Keratinocyte (primary cell): ENCODE data around the gene RFTN1. TPM values are rescaled to one million over a fixed set of nuclear protein-coding genes. Genes with fewer than 3 reads are reported as not detected.

Source experiments
- DNase-seq: peaks from one replicate; pipeline ENCODE4 v3.0.0-alpha.2; 2011; ENCODE audit warnings: low read depth, missing footprints, low spot score
- FAIRE-seq: peaks from 2 replicates; lab custom pipeline; 2011; peaks lifted over from hg19 to GRCh38; lab: Jason Lieb, UNC
- H2AFZ ChIP-seq: 2 replicates; pipeline ENCODE4 v1.6.0; 2012; ENCODE audit warnings: low read length, control low read depth, inconsistent platforms; ENCODE audit not compliant: control insufficient read depth
- H3K27ac ChIP-seq: 2 replicates; pipeline ENCODE4 v1.5.1; 2011; ENCODE audit warnings: low read length; ENCODE audit not compliant: control insufficient read depth, insufficient read depth
- H3K27me3 ChIP-seq: 3 replicates; pipeline ENCODE4 v1.6.0; 2011; ENCODE audit warnings: low read length; ENCODE audit not compliant: control insufficient read depth, insufficient read depth; ENCODE audit errors: extremely low read depth
- H3K36me3 ChIP-seq, 2 experiments: 2 replicates in 1 of 2; 3 replicates in 1 of 2; pipeline ENCODE4 v1.5.1; 2011; ENCODE audit warnings: low read length in 2 of 2, mild to moderate bottlenecking in 1 of 2; ENCODE audit not compliant: control insufficient read depth in 2 of 2, insufficient read depth in 2 of 2; ENCODE audit errors: extremely low read depth in 1 of 2
- H3K4me1 ChIP-seq: 3 replicates; pipeline ENCODE4 v1.5.1; 2011; ENCODE audit warnings: low read length; ENCODE audit not compliant: control insufficient read depth, insufficient read depth; ENCODE audit errors: extremely low read depth
- H3K4me2 ChIP-seq: 3 replicates; pipeline ENCODE4 v1.6.0; 2011; ENCODE audit warnings: low read depth, low read length; ENCODE audit not compliant: control insufficient read depth, insufficient read depth; ENCODE audit errors: extremely low read depth
- H3K4me3 ChIP-seq, 3 experiments: fragments of 200-600 bp in 1 of 3; sonication (generic) in 1 of 3; 2 replicates in 2 of 3; 3 replicates in 1 of 3; pipeline ENCODE4 v1.5.1; 2011 to 2016; ENCODE audit warnings: low read length in 3 of 3, mild to moderate bottlenecking in 3 of 3, control low read depth in 2 of 3, inconsistent platforms in 1 of 3, low read depth in 1 of 3, mixed read lengths in 1 of 3, mixed run types in 1 of 3, moderate library complexity in 1 of 3; ENCODE audit not compliant: control insufficient read depth in 2 of 3, insufficient read depth in 2 of 3; ENCODE audit errors: extremely low read depth in 1 of 3
- H3K79me2 ChIP-seq: 2 replicates; pipeline ENCODE4 v1.6.0; 2012; ENCODE audit warnings: low read length; ENCODE audit not compliant: control insufficient read depth, insufficient read depth
- H3K9ac ChIP-seq: 3 replicates; pipeline ENCODE4 v1.6.0; 2011; ENCODE audit warnings: low read length; ENCODE audit not compliant: control insufficient read depth, insufficient read depth; ENCODE audit errors: extremely low read depth
- H3K9me1 ChIP-seq: 3 replicates; pipeline ENCODE4 v1.6.0; 2011; ENCODE audit warnings: low read length; ENCODE audit not compliant: control insufficient read depth, insufficient read depth; ENCODE audit errors: extremely low read depth
- H3K9me3 ChIP-seq: 2 replicates; pipeline ENCODE4 v1.5.1; 2012; ENCODE audit warnings: low read depth, low read length; ENCODE audit not compliant: control insufficient read depth
- H4K20me1 ChIP-seq: 3 replicates; pipeline ENCODE4 v1.6.0; 2011; ENCODE audit warnings: low read length; ENCODE audit not compliant: control insufficient read depth, insufficient read depth; ENCODE audit errors: extremely low read depth
- EZH2 ChIP-seq: IDR thresholded peaks from one replicate; pipeline ENCODE4 v1.6.1; 2012; ENCODE audit warnings: inconsistent platforms, mild to moderate bottlenecking, low read length, moderate library complexity
- dilution Hi-C: fragments of 300-500 bp; cut with MboI; formaldehyde crosslinking; loops from one replicate; pipeline ENCODE4 v1.7.0; 2020; ENCODE audit warnings: low sequenced_read_pairs; ENCODE audit not compliant: extremely low pct_ligation_motif_present
- polyA plus RNA-seq, 5 experiments: library from polyadenylated mRNA; depleted of rRNA in 3 of 5; stranded (reverse) in 3 of 5; stranded (forward) in 1 of 5; unstranded in 1 of 5; fragments of >200 nt; gene quantifications; 1 replicate in 1 of 5; 2 replicates in 3 of 5; 3 replicates in 1 of 5; pipeline versions ENCODE4 v1.2.1 to v1.2.3, GENCODE V29; 2011 to 2012; ENCODE audit warnings: missing spikeins in 2 of 5, low read depth in 1 of 5, low replicate concordance in 1 of 5
- TF ChIP-seq, protein P1 (sequence below), 3 experiments: IDR thresholded peaks in 1 of 3; conservative IDR thresholded peaks in 1 of 3; optimal IDR thresholded peaks in 1 of 3; 2 replicates in 2 of 3; 3 replicates in 1 of 3; pipeline versions ENCODE3 to v1.5.1; 2011; ENCODE audit warnings: low read length in 3 of 3, mild to moderate bottlenecking in 3 of 3, moderate library complexity in 2 of 3, control low read depth in 1 of 3, inconsistent platforms in 1 of 3; ENCODE audit not compliant: insufficient read depth in 2 of 3; ENCODE audit errors: extremely low read depth in 1 of 3

Gene RFTN1
- polyA plus RNA-seq, 1 donor (not counting 4 experiments of a cell fraction or from before 2014, with no cell fraction given), result 18.0 TPM

DNA sequence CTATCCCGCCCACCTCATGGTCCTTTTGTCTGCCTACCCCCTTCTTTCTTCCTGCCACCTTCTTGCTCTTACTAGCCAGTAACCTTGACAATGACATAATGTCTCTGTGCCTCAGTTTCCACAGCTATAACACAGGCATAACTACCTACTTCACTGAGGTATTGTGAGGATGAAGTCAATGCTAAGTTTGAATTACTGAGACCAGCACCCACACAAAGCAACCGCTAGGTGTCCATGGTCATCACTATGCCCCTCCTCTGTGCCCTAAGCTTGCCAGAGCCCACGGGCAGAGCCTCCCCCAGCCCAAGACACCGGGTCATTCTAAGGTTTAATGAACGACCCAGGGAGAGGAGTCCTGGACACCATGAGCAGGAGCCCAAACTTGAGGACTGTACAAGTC is 146.9 kb downstream of the RFTN1 start:
- H3K36me3 ChIP-seq, result peaks cover 0 to 4% of the 10 kb centered on the region in 2 experiments
- no peak for TF ChIP-seq EZH2
- TF ChIP-seq, protein P1, sequence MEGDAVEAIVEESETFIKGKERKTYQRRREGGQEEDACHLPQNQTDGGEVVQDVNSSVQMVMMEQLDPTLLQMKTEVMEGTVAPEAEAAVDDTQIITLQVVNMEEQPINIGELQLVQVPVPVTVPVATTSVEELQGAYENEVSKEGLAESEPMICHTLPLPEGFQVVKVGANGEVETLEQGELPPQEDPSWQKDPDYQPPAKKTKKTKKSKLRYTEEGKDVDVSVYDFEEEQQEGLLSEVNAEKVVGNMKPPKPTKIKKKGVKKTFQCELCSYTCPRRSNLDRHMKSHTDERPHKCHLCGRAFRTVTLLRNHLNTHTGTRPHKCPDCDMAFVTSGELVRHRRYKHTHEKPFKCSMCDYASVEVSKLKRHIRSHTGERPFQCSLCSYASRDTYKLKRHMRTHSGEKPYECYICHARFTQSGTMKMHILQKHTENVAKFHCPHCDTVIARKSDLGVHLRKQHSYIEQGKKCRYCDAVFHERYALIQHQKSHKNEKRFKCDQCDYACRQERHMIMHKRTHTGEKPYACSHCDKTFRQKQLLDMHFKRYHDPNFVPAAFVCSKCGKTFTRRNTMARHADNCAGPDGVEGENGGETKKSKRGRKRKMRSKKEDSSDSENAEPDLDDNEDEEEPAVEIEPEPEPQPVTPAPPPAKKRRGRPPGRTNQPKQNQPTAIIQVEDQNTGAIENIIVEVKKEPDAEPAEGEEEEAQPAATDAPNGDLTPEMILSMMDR (optimal IDR thresholded peaks at IDR 0.05 in 1 of 3, IDR thresholded peaks at IDR 0.05 in 1 of 3, conservative IDR thresholded peaks at IDR 0.05 in 1 of 3; ENCODE audit: extremely low read depth in 1 of 3, insufficient read depth in 2 of 3, low read length in 3 of 3), result no peak
- no peak overlapping the region for H2AFZ ChIP-seq
- H3K4me1 ChIP-seq, result peaks cover 25% of the 10 kb centered on the region
- H3K9me1 ChIP-seq, result no peaks in the 10 kb centered on the region
- FAIRE-seq, result no peak
- no peaks in the 10 kb centered on the region for H3K79me2 ChIP-seq
- H3K9me3 ChIP-seq, result no peaks in the 10 kb centered on the region
- no peak overlapping the region for H3K27ac ChIP-seq
- H3K4me3 ChIP-seq, result no peak overlapping the region
- H4K20me1 ChIP-seq, result no peaks in the 10 kb centered on the region
- no peak for DNase-seq
- dilution Hi-C loops, result no loop called here
- H3K9ac ChIP-seq, result no peak overlapping the region
- H3K4me2 ChIP-seq, result no peak overlapping the region
- no peaks in the 10 kb centered on the region for H3K27me3 ChIP-seq

DNA sequence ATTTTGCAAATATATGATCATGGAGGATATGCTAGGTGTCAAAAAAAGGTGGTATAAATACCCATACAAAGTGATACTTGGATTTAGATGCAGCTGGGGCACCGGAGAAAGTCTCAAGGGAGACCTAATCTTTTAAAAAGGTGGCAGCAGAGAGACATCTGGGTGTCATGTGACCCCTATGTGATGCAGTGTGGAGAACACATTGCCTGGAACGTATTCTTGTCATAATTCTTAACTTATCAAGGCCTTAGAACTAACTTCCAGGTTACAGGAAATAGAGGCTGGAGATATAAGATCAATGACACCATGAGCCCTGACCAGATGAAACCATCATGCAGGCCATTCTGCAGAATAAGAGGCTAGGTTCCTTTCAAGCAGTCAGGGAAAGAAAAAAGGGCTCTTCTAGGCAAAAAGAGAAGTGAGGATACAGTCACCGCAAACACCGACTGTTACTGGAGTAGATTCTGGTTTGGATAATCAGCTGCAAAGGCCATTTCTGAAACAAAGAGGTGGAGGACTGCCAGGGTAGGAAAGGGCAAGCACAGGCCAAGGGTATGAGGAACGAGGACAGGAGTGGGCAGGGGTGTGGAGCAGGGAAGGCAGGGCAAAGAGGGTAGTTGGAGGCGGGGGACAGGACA is 147.9 kb downstream of the RFTN1 start:
- H3K4me3 ChIP-seq, result no peak overlapping the region
- no peaks in the 10 kb centered on the region for H4K20me1 ChIP-seq
- DNase-seq (no peak), FAIRE-seq (no peak)
- dilution Hi-C loops, result no loop called here
- H3K9ac ChIP-seq, result no peak overlapping the region
- H3K79me2 ChIP-seq, result no peaks in the 10 kb centered on the region
- no peaks in the 10 kb centered on the region for H3K9me1 ChIP-seq
- H3K27ac ChIP-seq, result no peak overlapping the region
- no peak overlapping the region for H3K4me2 ChIP-seq
- TF ChIP-seq EZH2, result no peak
- TF ChIP-seq, protein P1 (optimal IDR thresholded peaks at IDR 0.05 in 1 of 3, IDR thresholded peaks at IDR 0.05 in 1 of 3, conservative IDR thresholded peaks at IDR 0.05 in 1 of 3; ENCODE audit: extremely low read depth in 1 of 3, insufficient read depth in 2 of 3, low read length in 3 of 3), result no peak
- no peak overlapping the region for H2AFZ ChIP-seq
- H3K4me1 ChIP-seq, result peaks cover 16% of the 10 kb centered on the region
- H3K27me3 ChIP-seq, result no peaks in the 10 kb centered on the region
- no peaks in the 10 kb centered on the region for H3K9me3 ChIP-seq
- peaks cover 0 to 4% of the 10 kb centered on the region in 2 experiments for H3K36me3 ChIP-seq
